GM04504 (cell line): ENCODE data around the gene RGS9.
"Not testable (repeated sequence)": the region's sequence is repeated elsewhere in the genome, so short reads cannot be mapped to it uniquely, and the experiment has no call there.

Experiments used
- DNase-seq: peaks from one replicate; pipeline ENCODE4 v3.0.0-alpha.2; 2012; ENCODE audit warnings: low read depth

The RGS9 gene

GRCh38 chr17:65115839-65116238 is 21.3 kb upstream of the RGS9 start:
- DNase-seq = no peak

GRCh38 chr17:65116515-65116914 is 20.7 kb upstream of the RGS9 start:
- DNase-seq = not testable (repeated sequence)

GRCh38 chr17:65117384-65118035 is 19.7 kb upstream of the RGS9 start:
- DNase-seq = no peak

GRCh38 chr17:65121368-65121767 is 15.8 kb upstream of the RGS9 start:
- DNase-seq = no peak

- DNase-seq = no peak
Observed at GRCh38 chr17:65121916-65122806, 15.0 kb upstream of the RGS9 start.

- DNase-seq = peak; percentile 77
Observed at GRCh38 chr17:65122836-65123756, 14.1 kb upstream of the RGS9 start.

GRCh38 chr17:65123757-65124675 is 13.2 kb upstream of the RGS9 start:
- DNase-seq = no peak

- DNase-seq = no peak
Observed at GRCh38 chr17:65130832-65131231, 6.3 kb upstream of the RGS9 start.

GRCh38 chr17:65131240-65131639 is 5.9 kb upstream of the RGS9 start:
- no peak for DNase-seq

- peak; percentile 83 for DNase-seq
Observed at GRCh38 chr17:65131946-65132345, 5.2 kb upstream of the RGS9 start.

- no peak for DNase-seq
Observed at GRCh38 chr17:65134035-65134434, 3.1 kb upstream of the RGS9 start.

- DNase-seq = no peak
Observed at GRCh38 chr17:65139101-65139764, 2.1 kb downstream of the RGS9 start.

GRCh38 chr17:65142247-65142646 is 5.1 kb downstream of the RGS9 start:
- DNase-seq = no peak

GRCh38 chr17:65143889-65144604 is 6.9 kb downstream of the RGS9 start:
- DNase-seq = no peak

GRCh38 chr17:65145743-65146142 is 8.6 kb downstream of the RGS9 start:
- no peak for DNase-seq

- no peak for DNase-seq
Observed at GRCh38 chr17:65147955-65148354, 10.8 kb downstream of the RGS9 start.

GRCh38 chr17:65154770-65155589 is 17.8 kb downstream of the RGS9 start:
- peak; percentile 16 for DNase-seq

- no peak for DNase-seq
Observed at GRCh38 chr17:65155622-65156021, 18.5 kb downstream of the RGS9 start.

GRCh38 chr17:65156185-65156834 is 19.1 kb downstream of the RGS9 start:
- no peak for DNase-seq
